ENCODE data around the gene UXT. TPM values are rescaled to one million over a fixed set of nuclear protein-coding genes. Genes with fewer than 3 reads are reported as not detected.

The UXT gene
- total RNA-seq, 2 donors from 2014 or later, result 75.5 to 173 TPM

GRCh38 chrX:47649781-47650163 is 9.2 kb downstream of the UXT start:
- H3K4me1 ChIP-seq (replicated peaks), result no peaks in the 10 kb centered on the region
- H3K36me3 ChIP-seq, result no peaks in the 10 kb centered on the region
- peak overlapping the region; percentile 59 to 64 for H3K4me3 ChIP-seq
- no peak for DNase-seq (ENCODE audit: low spot score)
- intact Hi-C loops (cut with DNase I), result loop anchor here (5.0 kb wide), 1 partner anchor 107 kb away; no protein-coding TSS in a partner anchor
- no peaks in the 10 kb centered on the region for H3K27me3 ChIP-seq (replicated peaks; ENCODE audit: insufficient read depth)
- peak overlapping the region; percentile 81 to 84 for H3K27ac ChIP-seq
- TF ChIP-seq POLR2AphosphoS5 (IDR thresholded peaks at IDR 0.05), result no peak
- TF ChIP-seq CTCF (IDR thresholded peaks at IDR 0.05), result no peak
- TF ChIP-seq POLR2A (IDR thresholded peaks at IDR 0.05), result no peak
- 0% methylated on average over 11 of the region's 11 CpGs for WGBS
- no peaks in the 10 kb centered on the region for H3K9me3 ChIP-seq

GRCh38 chrX:47649271-47649670 is 9.7 kb downstream of the UXT start:
- no peak overlapping the region for H3K27ac ChIP-seq
- 11% methylated on average over 8 of the region's 8 CpGs for WGBS
- intact Hi-C loops (cut with DNase I), result no loop called here

GRCh38 chrX:47648376-47648775 is 10.6 kb downstream of the UXT start:
- Histone ChIP-seq H3K4me1 (replicated peaks) (no peaks in the 10 kb centered on the region), H3K27ac (no peak overlapping the region), H3K9me3 (no peaks in the 10 kb centered on the region), H3K36me3 (no peaks in the 10 kb centered on the region), H3K27me3 (replicated peaks; ENCODE audit: insufficient read depth) (no peaks in the 10 kb centered on the region), H3K4me3 (no peak overlapping the region)
- WGBS, result 77% methylated on average over 2 of the region's 2 CpGs
- TF ChIP-seq CTCF (IDR thresholded peaks at IDR 0.05) (no peak), POLR2AphosphoS5 (IDR thresholded peaks at IDR 0.05) (no peak), POLR2A (IDR thresholded peaks at IDR 0.05) (no peak)
- intact Hi-C loops (cut with DNase I), result no loop called here
- no peak for DNase-seq (ENCODE audit: low spot score)

More at GRCh38 chrX:47649271-47649670, 9.7 kb downstream of the UXT start:
- no peaks in the 10 kb centered on the region for H3K36me3 ChIP-seq
- H3K4me3 ChIP-seq, result peak overlapping the region; percentile 59 to 64
- H3K27me3 ChIP-seq (replicated peaks; ENCODE audit: insufficient read depth), result no peaks in the 10 kb centered on the region
- no peak for TF ChIP-seq POLR2AphosphoS5 (IDR thresholded peaks at IDR 0.05)
- TF ChIP-seq POLR2A (IDR thresholded peaks at IDR 0.05), result no peak
- no peak for TF ChIP-seq CTCF (IDR thresholded peaks at IDR 0.05)
- H3K4me1 ChIP-seq (replicated peaks), result no peaks in the 10 kb centered on the region
- no peak for DNase-seq (ENCODE audit: low spot score)
- no peaks in the 10 kb centered on the region for H3K9me3 ChIP-seq

GRCh38 chrX:47646636-47647035 is 12.3 kb downstream of the UXT start:
- Histone ChIP-seq H3K36me3 (no peaks in the 10 kb centered on the region), H3K27ac (no peak overlapping the region), H3K4me1 (replicated peaks) (no peaks in the 10 kb centered on the region), H3K9me3 (no peaks in the 10 kb centered on the region), H3K4me3 (no peak overlapping the region), H3K27me3 (replicated peaks; ENCODE audit: insufficient read depth) (no peaks in the 10 kb centered on the region)
- DNase-seq (ENCODE audit: low spot score), result no peak
- WGBS, result 82% methylated on average over 6 of the region's 6 CpGs
- TF ChIP-seq CTCF (IDR thresholded peaks at IDR 0.05), result no peak
- intact Hi-C loops (cut with DNase I), result no loop called here

- no peak for DNase-seq (ENCODE audit: low spot score)
- TF ChIP-seq POLR2A (IDR thresholded peaks at IDR 0.05) (no peak), POLR2AphosphoS5 (IDR thresholded peaks at IDR 0.05) (no peak), CTCF (IDR thresholded peaks at IDR 0.05) (no peak)
- H3K27me3 ChIP-seq (replicated peaks; ENCODE audit: insufficient read depth), result no peaks in the 10 kb centered on the region
- no peaks in the 10 kb centered on the region for H3K36me3 ChIP-seq
- H3K9me3 ChIP-seq, result no peaks in the 10 kb centered on the region
- no peak overlapping the region for H3K4me3 ChIP-seq
- intact Hi-C loops (cut with DNase I), result no loop called here
- WGBS, result 74% methylated on average over 10 of the region's 10 CpGs
- no peak overlapping the region for H3K27ac ChIP-seq
- no peaks in the 10 kb centered on the region for H3K4me1 ChIP-seq (replicated peaks)
These were observed 13.4 kb downstream of the UXT start for GRCh38 chrX:47645530-47645929.
